ENCODE measurements around the gene SLC9C1. TPM values are rescaled to one million over a fixed set of nuclear protein-coding genes. Genes with fewer than 3 reads are reported as not detected.

The SLC9C1 gene
- total and polyA plus RNA-seq, 2 of the 13 experiments (the other 11 are each of a cell fraction or from before 2014, with no cell fraction given) = not detected

GRCh38 chr3:112297714-112298113, 3.7 kb upstream of the SLC9C1 start (continued):
- TF ChIP-seq ZNF329 (CRISPR knock-in tag; IDR thresholded peaks at IDR 0.05; ENCODE audit: low read depth) (no peak), PLRG1 (conservative IDR thresholded peaks at IDR 0.05) (no peak), SRSF4 (IDR thresholded peaks at IDR 0.05; ENCODE audit: low read depth, low read length, poor library complexity, severe bottlenecking) (no peak), ESRRA (CRISPR knock-in tag; IDR thresholded peaks at IDR 0.05; ENCODE audit: low read depth) (no peak), HNF4G (IDR thresholded peaks at IDR 0.05; ENCODE audit: borderline replicate concordance, low read depth, low read length) (no peak), HNF4G (CRISPR knock-in tag; IDR thresholded peaks at IDR 0.05; ENCODE audit: borderline replicate concordance, low read depth) (no peak)

GRCh38 chr3:112289011-112289410, 5.0 kb downstream of the SLC9C1 start:
- Histone ChIP-seq H3K4me1 (ENCODE audit: insufficient read depth, low read length) (peaks cover 7% of the 10 kb centered on the region), H3K79me2 (ENCODE audit: insufficient read depth, low read length) (no peaks in the 10 kb centered on the region), H2AFZ (ENCODE audit: low read length) (no peak overlapping the region), H3K36me3 (replicated peaks in 1 of 2; ENCODE audit: control insufficient read depth in 1 of 2, insufficient read depth in 2 of 2, low read length in 2 of 2) (no peaks in the 10 kb centered on the region), H3K4me3 (replicated peaks in 1 of 3; ENCODE audit: insufficient read depth in 1 of 3, low read depth in 2 of 3, low read length in 3 of 3) (no peak overlapping the region), H3K27me3 (ENCODE audit: control insufficient read depth in 1 of 2, insufficient read depth in 2 of 2, low read length in 2 of 2) (no peaks in the 10 kb centered on the region), H3K9ac (ENCODE audit: insufficient read depth, low read depth, low read length) (no peak overlapping the region), H3K9me3 (ENCODE audit: low read length) (no peaks in the 10 kb centered on the region), H3K27ac (ENCODE audit: extremely low read length, insufficient read depth, low read length) (no peak overlapping the region), H3K4me2 (ENCODE audit: low read depth, low read length) (no peak overlapping the region), H4K20me1 (ENCODE audit: insufficient read depth, low read length) (no peaks in the 10 kb centered on the region)
- DNase-seq (ENCODE audit: low spot score) (no peak), ATAC-seq (no peak), FAIRE-seq (no peak)
- no TSS peak for BruUV-seq (replicated peaks)
- CTCF ChIA-PET (ENCODE audit: low intra/inter-chr PET ratio, low total read pairs) = no interaction called here
- POLR2A ChIA-PET = no interaction called here
- 43% methylated on average over 4 of the region's 4 CpGs for WGBS (ENCODE audit: low lambda C conversion rate)
- in situ Hi-C loops (cut with HindIII; ENCODE audit: extremely low pct_ligation_motif_present, low pct_unique_long_range_greater_than_20kb) = no loop called here
- intact Hi-C loops (cut with micrococcal nuclease; ENCODE audit: unreplicated experiment) = no loop called here
- TF ChIP-seq SUZ12 (IDR thresholded peaks at IDR 0.05; ENCODE audit: low read depth, low read length) = no peak
- TF ChIP-seq ZNF205 (CRISPR knock-in tag; IDR thresholded peaks at IDR 0.05) = no peak
- TF ChIP-seq PPARG (CRISPR knock-in tag; conservative IDR thresholded peaks at IDR 0.05) = no peak
- no peak for TF ChIP-seq KMT2B (CRISPR knock-in tag; IDR thresholded peaks at IDR 0.05)
- TF ChIP-seq ZFP91 (CRISPR knock-in tag; IDR thresholded peaks at IDR 0.05; ENCODE audit: borderline replicate concordance) = no peak
- TF ChIP-seq NFKBIZ (CRISPR knock-in tag; IDR thresholded peaks at IDR 0.05) = no peak
- no peak for TF ChIP-seq ARID3A (IDR thresholded peaks at IDR 0.05; ENCODE audit: low read depth, low read length)
- TF ChIP-seq DBP (CRISPR knock-in tag; IDR thresholded peaks at IDR 0.05; ENCODE audit: not compliant biosample characterization) = no peak
- no peak for TF ChIP-seq SETDB1 (CRISPR knock-in tag; IDR thresholded peaks at IDR 0.05; ENCODE audit: borderline replicate concordance)
- TF ChIP-seq SP1 (IDR thresholded peaks at IDR 0.05) = no peak
- no peak for TF ChIP-seq SP1 (CRISPR knock-in tag; IDR thresholded peaks at IDR 0.05)
- no peak for TF ChIP-seq SOX13 (IDR thresholded peaks at IDR 0.05)
- no peak for TF ChIP-seq SOX13 (CRISPR knock-in tag; conservative IDR thresholded peaks at IDR 0.05 in 1 of 2, IDR thresholded peaks at IDR 0.05 in 1 of 2)
- TF ChIP-seq DMAP1 (CRISPR knock-in tag; IDR thresholded peaks at IDR 0.05) = no peak
- no peak for TF ChIP-seq ELF3 (CRISPR knock-in tag; IDR thresholded peaks at IDR 0.05)
